Activated CD4-positive, alpha-beta T cell treated with anti-CD3 and anti-CD28 coated beads, Interleukin-2, amount 10 ng/mL, durations not matched to agents 7 days and 5 days (primary cell): ENCODE measurements around the gene ARHGAP15. TPM values are rescaled to one million over a fixed set of nuclear protein-coding genes. Genes with fewer than 3 reads are reported as not detected.

Experiments
- CTCF ChIA-PET: fragments of 350-600 bp; sonication (Branson Sonifier 250); formaldehyde crosslinking; loops from one replicate; lab custom pipeline; 2021; ENCODE audit warnings: antibody characterized with exemption; lab: Charles Lee
- POLR2A ChIA-PET: fragments of 350-600 bp; sonication (Branson Sonifier 250); formaldehyde crosslinking; loops from one replicate; lab custom pipeline; 2021; ENCODE audit warnings: antibody characterized with exemption; lab: Charles Lee
- DNase-seq: peaks from one replicate; pipeline ENCODE4 v3.0.0-alpha.2; 2020
- H3K27ac Mint-ChIP-seq: one replicate; pipeline ENCODE4 v1.8.0; 2021; ENCODE audit warnings: mild to moderate bottlenecking, moderate library complexity, mixed read lengths
- H3K27me3 Mint-ChIP-seq: one replicate; pipeline ENCODE4 v1.8.0; 2021; ENCODE audit warnings: mixed read lengths
- H3K36me3 Mint-ChIP-seq: one replicate; pipeline ENCODE4 v1.8.0; 2021; ENCODE audit warnings: low read depth, mixed read lengths
- H3K4me1 Mint-ChIP-seq: one replicate; pipeline ENCODE4 v1.8.0; 2021; ENCODE audit warnings: mixed read lengths
- H3K4me3 Mint-ChIP-seq: one replicate; pipeline ENCODE4 v1.8.0; 2021; ENCODE audit warnings: mild to moderate bottlenecking, moderate library complexity, mixed read lengths
- H3K9me3 Mint-ChIP-seq: one replicate; pipeline ENCODE4 v1.8.0; 2021; ENCODE audit warnings: mixed read lengths
- total RNA-seq, 2 experiments: library from RNA; stranded (reverse); gene quantifications; one replicate each; pipeline ENCODE4 v1.2.3, GENCODE V29; 2021

Gene ARHGAP15
- total RNA-seq, 2 experiments from 2014 or later = 189 to 197 TPM

- Mint-ChIP-seq H3K4me3 (no peak overlapping the region), H3K27ac (no peak overlapping the region), H3K4me1 (peaks cover 47% of the 10 kb centered on the region), H3K27me3 (no peaks in the 10 kb centered on the region), H3K36me3 (peaks cover 56% of the 10 kb centered on the region), H3K9me3 (no peaks in the 10 kb centered on the region)
- ChIA-PET POLR2A (no interaction called here), CTCF (no interaction called here)
- no peak for DNase-seq
Observed at GRCh38 chr2:143218621-143219020, 89.4 kb downstream of the ARHGAP15 start.

DNA sequence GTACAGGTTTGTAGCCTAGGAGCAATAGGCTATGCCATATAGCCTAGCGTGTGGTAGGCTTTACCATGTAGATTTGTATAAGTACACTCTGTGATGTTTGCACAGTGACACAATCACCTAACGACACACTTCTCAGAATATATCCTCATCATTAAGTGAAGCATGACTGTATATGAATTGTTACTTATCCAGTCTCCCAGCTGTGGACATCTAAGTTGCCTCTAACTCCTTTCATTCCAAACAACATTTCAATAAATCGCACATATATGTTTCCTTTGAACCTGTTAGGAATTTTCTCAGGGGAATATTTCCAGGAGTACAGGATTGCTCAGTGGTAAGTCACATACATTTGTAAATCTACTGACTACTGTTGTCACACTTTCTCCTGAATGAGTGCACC is 90.0 kb downstream of the ARHGAP15 start:
- peaks cover 57% of the 10 kb centered on the region for H3K36me3 Mint-ChIP-seq
- H3K4me1 Mint-ChIP-seq = peaks cover 54% of the 10 kb centered on the region
- ChIA-PET CTCF (no interaction called here), POLR2A (no interaction called here)
- DNase-seq = no peak
- no peaks in the 10 kb centered on the region for H3K9me3 Mint-ChIP-seq
- H3K27me3 Mint-ChIP-seq = no peaks in the 10 kb centered on the region
- no peak overlapping the region for H3K4me3 Mint-ChIP-seq
- H3K27ac Mint-ChIP-seq = no peak overlapping the region

DNA sequence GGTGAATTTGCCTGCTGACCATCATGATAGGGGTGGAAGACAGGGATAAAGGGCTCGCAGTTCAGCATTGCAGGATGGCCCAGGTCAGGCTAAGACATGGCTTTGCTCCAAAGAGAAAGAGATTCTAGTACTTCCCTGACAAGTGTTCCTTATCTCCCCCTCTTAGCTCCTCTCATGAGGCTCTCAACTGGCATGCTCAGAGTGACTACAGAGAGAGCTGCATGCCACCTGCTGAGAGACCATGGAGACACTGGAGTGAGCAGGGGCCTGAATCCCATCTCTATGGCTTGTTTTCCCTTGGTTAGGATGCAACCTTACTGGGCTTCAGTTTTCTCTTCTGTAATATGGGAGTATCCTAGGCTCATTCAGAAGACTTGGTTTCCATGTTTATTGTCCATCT is 94.3 kb downstream of the ARHGAP15 start:
- no peak overlapping the region for H3K27ac Mint-ChIP-seq
- no peak overlapping the region for H3K4me3 Mint-ChIP-seq
- H3K9me3 Mint-ChIP-seq = no peaks in the 10 kb centered on the region
- H3K27me3 Mint-ChIP-seq = no peaks in the 10 kb centered on the region
- ChIA-PET CTCF (interaction anchor here (0.9 to 1.3 kb wide), 2 partner anchors 15 to 62 kb away, joined by 3 read pairs; no protein-coding TSS in a partner anchor), POLR2A (interaction anchor here (0.6 kb wide), 1 partner anchor 44 kb away, joined by 3 read pairs; no protein-coding TSS in a partner anchor)
- DNase-seq = no peak
- peaks cover 53% of the 10 kb centered on the region for H3K36me3 Mint-ChIP-seq
- H3K4me1 Mint-ChIP-seq = peaks cover 48% of the 10 kb centered on the region

- Mint-ChIP-seq H3K27ac (peak overlapping the region; percentile 20), H3K36me3 (peaks cover 67% of the 10 kb centered on the region), H3K27me3 (no peaks in the 10 kb centered on the region), H3K4me3 (no peak overlapping the region), H3K9me3 (no peaks in the 10 kb centered on the region), H3K4me1 (peaks cover 55% of the 10 kb centered on the region)
- ChIA-PET POLR2A (no interaction called here), CTCF (no interaction called here)
- no peak for DNase-seq
Observed at GRCh38 chr2:143225931-143226330, 96.7 kb downstream of the ARHGAP15 start.

GRCh38 chr2:143226714-143227541 is 97.7 kb downstream of the ARHGAP15 start:
- H3K27ac Mint-ChIP-seq = no peak overlapping the region
- H3K4me1 Mint-ChIP-seq = peaks cover 47% of the 10 kb centered on the region
- no peak overlapping the region for H3K4me3 Mint-ChIP-seq
- ChIA-PET CTCF (interaction anchor here (0.9 kb wide), 1 partner anchor 38 kb away, joined by 3 read pairs; no protein-coding TSS in a partner anchor), POLR2A (no interaction called here)
- H3K27me3 Mint-ChIP-seq = no peaks in the 10 kb centered on the region
- DNase-seq = no peak
- H3K36me3 Mint-ChIP-seq = peaks cover 68% of the 10 kb centered on the region
- H3K9me3 Mint-ChIP-seq = peaks cover 7% of the 10 kb centered on the region

DNA sequence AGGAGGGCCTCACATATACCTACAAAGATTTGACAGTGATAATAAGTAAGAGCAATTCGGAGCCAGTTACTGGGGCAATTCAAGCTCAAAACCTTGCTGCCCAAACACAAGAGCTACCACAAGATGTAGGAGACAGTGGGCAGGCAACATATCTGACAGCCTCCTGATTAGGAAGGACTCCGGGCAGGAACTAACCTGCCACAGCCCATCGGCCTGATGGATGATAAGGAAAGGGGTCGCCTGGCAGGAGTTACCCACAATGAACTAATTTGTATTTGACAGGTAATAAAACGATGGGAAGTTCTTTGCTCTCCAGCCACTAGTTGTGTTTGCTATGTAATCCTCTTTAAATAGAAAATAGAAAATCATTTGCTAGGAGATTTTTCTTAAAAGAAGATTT is 100.2 kb downstream of the ARHGAP15 start:
- CTCF ChIA-PET = interaction anchor here (0.6 to 1.1 kb wide), 3 partner anchors 21 to 40 kb away, joined by 3 read pairs; no protein-coding TSS in a partner anchor
- peaks cover 27% of the 10 kb centered on the region for H3K4me1 Mint-ChIP-seq

DNA sequence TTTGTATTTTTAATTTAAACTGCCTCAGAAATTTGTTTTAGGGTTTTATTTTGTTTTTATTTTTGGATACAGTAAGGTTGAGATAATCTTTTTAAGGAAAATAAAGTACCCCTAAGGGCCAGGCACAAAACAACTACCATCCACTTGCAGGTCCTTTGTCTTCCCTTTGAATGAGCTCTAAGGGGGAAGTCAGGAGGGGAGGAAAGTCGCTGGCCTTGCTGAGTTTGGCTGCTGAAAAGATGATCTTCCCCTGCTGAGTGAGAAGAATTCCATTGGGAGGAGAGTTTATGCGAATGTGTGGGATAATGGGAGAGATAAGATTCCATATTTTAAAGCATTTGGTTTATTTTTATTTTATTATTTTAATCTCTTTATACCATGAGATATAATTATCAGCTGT is 100.7 kb downstream of the ARHGAP15 start:
- no peak overlapping the region for H3K4me3 Mint-ChIP-seq
- DNase-seq = no peak
- peaks cover 25% of the 10 kb centered on the region for H3K9me3 Mint-ChIP-seq
- H3K4me1 Mint-ChIP-seq = peaks cover 25% of the 10 kb centered on the region
- no peaks in the 10 kb centered on the region for H3K27me3 Mint-ChIP-seq
- POLR2A ChIA-PET = no interaction called here
- CTCF ChIA-PET = interaction anchor here (0.6 to 1.0 kb wide), 3 partner anchors 28 to 40 kb away, joined by 3 read pairs; no protein-coding TSS in a partner anchor
- no peak overlapping the region for H3K27ac Mint-ChIP-seq
- peaks cover 73% of the 10 kb centered on the region for H3K36me3 Mint-ChIP-seq

More for the DNA sequence above, 100.2 kb downstream of the ARHGAP15 start:
- Mint-ChIP-seq H3K27me3 (no peaks in the 10 kb centered on the region), H3K27ac (no peak overlapping the region), H3K36me3 (peaks cover 73% of the 10 kb centered on the region), H3K9me3 (peaks cover 23% of the 10 kb centered on the region), H3K4me3 (no peak overlapping the region)
- POLR2A ChIA-PET = no interaction called here
- DNase-seq = no peak

DNA sequence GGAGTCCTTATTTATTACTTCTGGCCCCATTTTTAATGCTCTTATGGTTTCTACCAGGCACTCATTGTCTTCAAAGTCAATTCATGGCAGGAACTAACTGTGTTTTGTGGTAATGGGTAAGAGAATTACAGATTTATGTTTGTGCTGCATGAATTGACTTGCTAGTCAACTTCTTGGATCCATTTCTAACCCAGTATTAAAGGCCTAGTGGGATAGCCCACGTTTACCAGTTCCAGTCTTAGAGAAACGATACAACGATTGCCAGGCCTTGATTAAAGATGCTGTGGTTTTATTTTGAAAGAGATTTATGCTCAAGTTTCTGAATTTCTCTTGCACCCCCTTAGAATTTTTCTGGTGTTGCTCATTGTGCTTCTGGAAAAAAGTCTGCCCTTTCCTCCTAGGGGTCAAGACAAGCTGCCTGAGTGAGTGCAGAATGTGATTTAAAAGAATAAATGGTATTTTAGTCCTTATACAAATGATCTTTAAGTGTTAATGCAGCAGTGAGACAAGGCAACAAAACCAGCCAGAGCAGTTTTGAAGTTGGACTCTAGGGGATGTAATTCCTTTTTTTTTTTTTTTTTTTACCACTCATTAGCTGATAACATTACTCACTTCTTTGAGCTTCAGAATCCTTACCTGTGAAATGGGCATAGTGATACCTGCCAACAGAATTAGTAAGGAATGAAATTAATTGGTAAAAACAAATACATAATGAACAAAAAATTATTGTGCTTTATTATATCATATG is 101.5 kb downstream of the ARHGAP15 start:
- Mint-ChIP-seq H3K4me1 (peaks cover 27% of the 10 kb centered on the region), H3K4me3 (no peak overlapping the region), H3K27ac (no peak overlapping the region), H3K9me3 (peaks cover 25% of the 10 kb centered on the region), H3K36me3 (peaks cover 79% of the 10 kb centered on the region), H3K27me3 (no peaks in the 10 kb centered on the region)
- no peak for DNase-seq
- ChIA-PET CTCF (interaction anchor here (0.8 to 0.9 kb wide), 2 partner anchors 8 to 33 kb away, joined by 3 to 4 read pairs; no protein-coding TSS in a partner anchor), POLR2A (no interaction called here)

- H3K4me3 Mint-ChIP-seq = no peak overlapping the region
- H3K4me1 Mint-ChIP-seq = peaks cover 22% of the 10 kb centered on the region
- H3K27ac Mint-ChIP-seq = no peak overlapping the region
- ChIA-PET POLR2A (no interaction called here), CTCF (interaction anchor here (0.8 kb wide), 1 partner anchor 9 kb away, joined by 4 read pairs; no protein-coding TSS in a partner anchor)
- H3K9me3 Mint-ChIP-seq = peaks cover 25% of the 10 kb centered on the region
- no peaks in the 10 kb centered on the region for H3K27me3 Mint-ChIP-seq
- H3K36me3 Mint-ChIP-seq = peaks cover 78% of the 10 kb centered on the region
- DNase-seq = no peak
Observed at GRCh38 chr2:143231254-143231645, 102.0 kb downstream of the ARHGAP15 start.

GRCh38 chr2:143237146-143237777 is 108.0 kb downstream of the ARHGAP15 start:
- CTCF ChIA-PET = interaction anchor here (1.5 kb wide), 1 partner anchor 109 kb away, joined by 3 read pairs; no protein-coding TSS in a partner anchor
- Mint-ChIP-seq H3K27ac (no peak overlapping the region), H3K4me1 (peaks cover 27% of the 10 kb centered on the region), H3K4me3 (no peak overlapping the region), H3K27me3 (no peaks in the 10 kb centered on the region), H3K9me3 (peaks cover 19% of the 10 kb centered on the region), H3K36me3 (peaks cover 77% of the 10 kb centered on the region)
- POLR2A ChIA-PET = no interaction called here
- no peak for DNase-seq

GRCh38 chr2:143241403-143242088 is 112.3 kb downstream of the ARHGAP15 start:
- CTCF ChIA-PET = interaction anchor here (1.1 kb wide), 1 partner anchor 20 kb away, joined by 5 read pairs; no protein-coding TSS in a partner anchor
- H3K27ac Mint-ChIP-seq = no peak overlapping the region

DNA sequence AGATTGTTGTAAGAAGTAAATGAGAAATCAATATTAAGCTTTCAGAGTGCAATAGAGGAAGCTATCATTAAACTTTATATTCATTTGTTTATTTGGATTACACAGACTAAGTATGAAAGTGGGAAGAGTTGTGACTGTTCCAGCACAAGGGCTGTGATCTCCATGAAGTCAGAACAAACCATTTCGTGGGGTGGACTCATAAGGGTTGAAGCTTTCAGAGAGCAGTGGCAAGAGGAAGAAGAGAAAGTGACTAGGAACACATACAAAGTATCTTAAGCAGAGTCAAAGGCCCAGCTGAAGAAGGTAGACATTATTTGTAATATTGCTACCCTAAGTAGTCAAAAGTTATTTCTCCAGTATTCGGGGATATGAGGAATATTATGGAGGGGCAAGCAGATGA is 117.0 kb downstream of the ARHGAP15 start:
- Mint-ChIP-seq H3K27me3 (no peaks in the 10 kb centered on the region), H3K4me1 (peaks cover 24% of the 10 kb centered on the region), H3K36me3 (peaks cover 47% of the 10 kb centered on the region), H3K27ac (no peak overlapping the region), H3K4me3 (no peak overlapping the region), H3K9me3 (peaks cover 3% of the 10 kb centered on the region)
- ChIA-PET POLR2A (no interaction called here), CTCF (interaction anchor here (1.1 to 3.1 kb wide), 4 partner anchors 10 to 136 kb away, joined by 3 to 15 read pairs (median 4); no protein-coding TSS in a partner anchor)
- DNase-seq = no peak

More at GRCh38 chr2:143241403-143242088, 112.3 kb downstream of the ARHGAP15 start:
- Mint-ChIP-seq H3K4me1 (peaks cover 17% of the 10 kb centered on the region), H3K9me3 (peaks cover 2% of the 10 kb centered on the region), H3K36me3 (peaks cover 42% of the 10 kb centered on the region), H3K4me3 (no peak overlapping the region), H3K27me3 (no peaks in the 10 kb centered on the region)
- DNase-seq = no peak
- POLR2A ChIA-PET = interaction anchor here (0.5 to 1.1 kb wide), 2 partner anchors 17 to 49 kb away, joined by 3 read pairs; no protein-coding TSS in a partner anchor
